Stimulated activated CD4-positive, alpha-beta T cell treated with anti-CD3 and anti-CD28 coated beads, TNF-alpha, amount 100 ng/mL, for 1 hour (primary cell): ENCODE results near the gene CEP112.

ENCODE experiments used
- DNase-seq, 3 donors: peaks; one replicate each; pipeline ENCODE4 v3.0.0-alpha.2; 2020; ENCODE audit warnings: low read depth in 3 of 3, low spot score in 1 of 3

Gene CEP112

DNA sequence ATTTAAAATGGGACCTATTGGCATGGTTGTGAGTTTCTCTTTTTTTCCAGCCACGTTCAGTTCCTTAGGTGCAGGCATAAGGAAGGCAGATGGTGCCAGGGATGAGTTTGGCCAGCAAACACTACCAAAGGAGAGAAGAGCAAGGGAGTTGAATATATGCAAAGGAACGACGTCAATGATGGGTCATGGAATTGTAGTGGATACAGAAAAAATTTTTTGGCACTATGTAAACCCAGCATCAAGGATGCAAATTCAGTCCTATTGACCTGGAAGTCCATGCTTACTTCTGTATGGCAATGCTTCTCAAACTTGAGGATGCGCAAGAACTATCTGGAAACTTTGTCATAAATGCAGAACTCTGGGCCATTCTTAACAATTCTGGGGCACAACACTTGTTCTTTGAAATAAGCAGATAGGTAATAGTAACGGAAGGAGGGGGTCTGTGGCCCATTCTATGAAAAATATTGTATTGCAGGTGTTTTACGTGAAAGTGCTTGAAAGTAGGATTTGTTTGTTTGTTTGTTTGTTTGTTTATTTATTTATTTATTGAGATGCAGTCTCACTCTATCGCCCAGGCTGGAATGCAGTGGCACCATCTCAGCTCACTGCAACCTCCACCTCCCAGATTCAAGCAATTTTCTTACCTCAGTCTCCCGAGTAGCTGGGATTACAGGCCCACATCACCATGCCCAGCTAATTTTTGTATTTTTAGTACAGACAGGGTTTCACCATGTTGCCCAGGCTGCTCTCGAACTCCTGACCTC lies 19.3 kb upstream of the CEP112 start:
- DNase-seq = no peak

DNA sequence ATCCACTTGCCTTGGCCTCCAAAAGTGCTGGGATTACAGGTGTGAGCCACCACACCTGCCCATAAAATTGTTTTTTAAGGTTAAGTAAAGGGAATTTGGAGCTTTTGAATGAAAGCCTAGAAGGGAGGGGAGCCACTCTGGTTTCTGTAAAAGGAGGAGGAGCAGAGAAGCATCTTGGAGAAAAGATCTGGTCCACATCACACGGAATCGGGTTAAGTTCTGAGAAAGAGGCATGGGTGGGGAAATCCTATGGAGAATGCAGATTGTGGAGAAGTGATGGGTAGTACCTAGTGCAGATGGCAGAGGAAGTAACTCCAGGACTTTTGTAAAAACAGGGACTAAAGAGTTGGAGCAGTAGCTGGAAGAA lies 18.3 kb upstream of the CEP112 start:
- DNase-seq = no peak

DNA sequence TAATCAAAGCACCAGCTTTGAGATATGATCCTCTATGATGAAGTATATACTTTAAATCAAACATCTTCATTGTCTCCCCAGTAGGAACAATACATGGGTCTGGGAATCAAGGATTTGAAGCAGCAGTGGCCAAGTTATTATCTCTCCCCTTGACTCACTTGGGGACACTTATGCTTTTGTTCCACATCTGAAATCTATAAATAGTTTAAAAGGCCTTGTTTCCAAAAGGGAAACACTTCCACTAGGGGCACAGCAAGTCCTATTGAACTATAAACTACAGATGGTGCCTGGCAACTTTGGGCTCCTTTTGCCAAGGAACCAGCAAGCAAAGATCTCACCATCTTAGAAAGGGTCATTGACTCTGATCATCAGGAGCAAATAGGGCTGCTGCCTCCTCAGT lies 16.0 kb upstream of the CEP112 start:
- DNase-seq = no peak

DNA sequence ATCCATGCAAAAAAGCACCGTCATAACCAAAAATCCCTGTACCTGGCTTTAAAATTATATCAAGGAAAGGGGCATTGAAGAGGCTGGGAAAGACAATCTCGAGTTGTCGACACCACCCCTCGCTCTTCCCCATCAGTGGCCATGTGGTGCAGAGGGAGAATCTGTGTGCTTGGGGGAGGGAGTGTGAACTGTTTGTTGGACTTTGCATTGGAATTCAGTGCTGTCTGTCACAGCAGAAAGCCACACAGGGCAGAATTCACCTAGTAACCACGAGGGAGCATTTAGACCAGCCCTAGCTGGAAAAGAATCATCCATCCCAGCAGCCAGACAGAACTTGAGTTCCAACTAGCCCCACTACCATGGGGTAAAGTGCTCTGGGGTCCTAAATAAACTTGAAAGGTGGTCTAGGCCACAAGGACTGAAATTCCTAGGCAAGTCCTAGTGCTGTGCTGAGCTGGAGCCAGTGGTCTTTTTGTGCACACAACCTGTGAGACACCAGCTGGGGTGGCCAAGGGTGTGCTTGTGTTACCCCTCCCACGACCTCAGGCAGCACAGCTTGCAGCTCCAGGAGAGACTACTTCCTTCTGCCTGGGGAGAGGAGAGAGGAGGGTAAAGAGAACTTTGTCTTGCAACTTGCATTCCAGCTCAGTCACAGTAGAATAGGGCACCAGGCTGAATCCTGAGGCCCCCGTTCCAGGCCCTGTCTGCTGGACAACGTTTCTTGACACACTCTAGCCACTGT lies 11.5 kb upstream of the CEP112 start:
- no peak for DNase-seq

DNA sequence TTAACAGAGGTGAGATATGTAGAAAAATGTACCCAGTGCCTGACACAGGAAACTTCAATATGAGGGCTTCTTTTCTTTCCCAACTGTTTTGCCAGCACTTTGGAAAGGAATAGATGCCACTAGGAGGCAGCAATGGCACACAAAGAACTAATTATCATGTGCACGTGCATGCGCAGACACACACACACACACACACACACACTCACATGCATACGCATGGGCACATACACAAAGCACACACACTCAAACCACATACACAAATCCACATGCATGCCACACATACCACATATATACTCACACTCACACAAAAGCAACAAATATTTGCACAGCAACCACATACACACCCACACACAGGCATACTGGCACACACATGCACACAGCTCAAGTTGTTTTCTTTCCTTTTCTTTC lies 8.8 kb upstream of the CEP112 start:
- DNase-seq = peak in 1 of 3 donors; percentile 20

DNA sequence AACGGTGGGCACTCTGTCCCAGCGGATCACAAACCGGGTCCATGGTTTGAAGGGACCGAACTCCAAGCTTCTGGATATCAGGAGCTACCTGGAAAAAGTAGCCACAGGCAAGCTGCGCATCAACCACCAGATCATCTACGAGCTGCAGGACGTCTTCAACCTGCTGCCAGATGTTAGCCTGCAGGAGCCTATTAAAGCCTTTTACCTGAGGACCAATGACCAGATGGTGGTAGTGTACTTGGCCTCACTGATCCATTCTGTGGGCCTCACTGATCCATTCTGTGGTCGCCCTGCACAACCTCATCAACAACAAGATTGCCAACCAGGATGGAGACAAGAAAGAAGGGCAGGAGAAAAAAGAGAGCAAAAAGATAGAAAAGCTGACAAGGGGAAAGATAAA lies 6.3 kb upstream of the CEP112 start:
- no peak for DNase-seq

DNA sequence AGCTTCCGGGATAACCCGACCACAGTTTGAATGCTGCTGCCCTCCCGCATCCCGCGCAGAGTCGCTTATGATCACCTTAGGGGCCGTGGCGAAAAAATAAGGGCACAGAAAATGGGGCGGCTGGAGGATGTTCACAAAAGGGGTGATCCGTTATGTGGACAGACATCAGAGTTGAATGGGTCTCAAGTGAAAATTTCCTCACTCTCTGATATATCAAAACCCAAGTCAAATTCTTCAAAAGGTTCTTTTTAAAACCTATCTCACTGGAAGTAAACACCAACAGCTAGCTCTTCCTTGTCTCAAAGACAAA lies 400 bp upstream of the CEP112 start:
- DNase-seq = no peak

DNA sequence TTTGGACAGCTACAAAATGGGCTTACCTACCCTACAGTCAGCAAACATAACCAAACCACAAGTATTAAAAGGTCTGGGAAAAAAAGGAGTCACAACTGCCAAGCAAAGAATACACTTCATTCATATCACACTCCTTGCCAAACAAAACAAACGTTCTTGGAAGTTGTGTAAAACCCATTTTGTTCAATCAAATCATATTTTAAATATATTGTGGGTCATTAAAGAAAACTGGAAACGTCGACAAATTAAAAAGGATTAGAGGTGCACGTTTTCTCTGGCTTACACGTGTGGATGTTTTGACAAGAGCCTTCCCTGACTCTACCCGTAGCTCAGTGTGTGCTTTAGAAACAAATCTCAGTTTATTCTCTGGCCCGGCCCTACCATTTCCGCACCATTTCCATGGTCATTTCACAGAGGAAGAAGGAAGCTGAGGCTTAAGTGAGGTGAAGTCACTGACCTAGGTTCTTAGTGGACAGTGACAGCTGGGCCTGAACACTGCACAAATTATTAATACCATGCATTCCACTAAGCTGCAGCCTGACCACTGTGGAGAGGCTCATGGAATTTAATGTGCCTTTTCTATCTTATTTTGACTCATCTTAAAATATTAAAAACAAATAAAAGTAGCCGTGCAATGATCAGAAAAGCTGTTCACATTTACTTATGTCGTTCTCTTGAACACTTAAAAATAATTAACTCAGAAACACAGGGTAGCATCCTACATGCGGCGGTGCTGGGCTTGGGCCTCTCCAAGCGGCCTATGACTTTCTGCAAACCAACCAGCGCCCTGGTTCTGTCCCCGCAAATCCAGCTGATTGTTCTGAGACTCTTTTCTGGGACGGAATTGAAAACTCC lies 968 bp downstream of the CEP112 start:
- no peak for DNase-seq

DNA sequence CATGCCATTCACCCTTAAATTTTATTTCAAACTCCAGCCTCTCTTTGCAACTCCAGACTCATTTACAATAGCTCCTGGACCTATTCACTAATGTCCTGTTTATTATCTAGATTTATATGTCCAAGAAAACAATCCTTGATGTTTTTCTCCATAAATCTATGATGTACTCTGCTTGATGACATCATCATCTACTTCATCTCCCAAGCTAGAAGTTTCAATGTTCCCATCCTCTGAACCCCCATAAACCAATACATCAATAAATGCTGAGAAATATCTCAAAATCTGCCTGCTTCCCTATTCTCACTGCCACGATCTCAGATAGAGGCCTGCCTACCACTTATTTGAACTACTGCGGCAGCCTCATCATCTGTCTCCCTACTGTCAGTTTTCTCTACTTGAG lies 4.2 kb downstream of the CEP112 start:
- DNase-seq = no peak

DNA sequence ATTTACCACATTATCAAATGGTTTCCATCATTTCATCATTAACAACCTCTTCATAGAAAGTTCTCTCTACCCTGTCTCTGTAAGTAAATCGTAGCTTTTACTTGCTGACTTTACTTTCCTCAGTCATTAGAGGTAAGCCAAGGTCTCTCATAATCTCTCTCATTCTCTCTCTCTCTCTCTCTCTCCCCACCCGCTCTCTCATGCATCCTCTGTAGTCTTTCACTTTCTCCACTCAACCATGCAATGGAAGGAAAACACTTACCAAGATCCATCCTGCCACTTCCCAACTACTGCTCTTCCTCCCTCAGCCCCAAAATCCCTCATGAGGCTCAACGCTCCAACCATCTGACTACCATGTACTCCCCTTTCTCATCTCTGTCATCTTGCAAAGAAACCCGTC lies 6.1 kb downstream of the CEP112 start:
- DNase-seq = no peak

DNA sequence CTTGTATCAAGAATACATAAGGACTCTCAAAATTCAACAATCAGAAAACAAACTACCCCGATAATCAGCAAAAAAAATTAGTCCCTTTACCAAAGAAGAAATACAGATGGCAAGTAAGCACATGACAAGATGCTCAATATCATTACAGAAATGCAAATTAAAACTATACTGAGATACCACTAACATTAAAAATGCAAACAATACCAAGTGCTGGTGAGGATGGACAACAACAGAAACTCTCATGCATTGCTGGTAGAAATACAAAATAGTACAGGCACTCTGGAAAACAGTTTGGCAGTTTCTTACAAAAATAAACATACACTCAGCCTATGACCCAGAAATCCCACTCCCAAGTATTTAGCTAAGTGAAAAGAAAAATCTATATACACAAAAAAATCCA lies 7.5 kb downstream of the CEP112 start:
- DNase-seq = no peak

DNA sequence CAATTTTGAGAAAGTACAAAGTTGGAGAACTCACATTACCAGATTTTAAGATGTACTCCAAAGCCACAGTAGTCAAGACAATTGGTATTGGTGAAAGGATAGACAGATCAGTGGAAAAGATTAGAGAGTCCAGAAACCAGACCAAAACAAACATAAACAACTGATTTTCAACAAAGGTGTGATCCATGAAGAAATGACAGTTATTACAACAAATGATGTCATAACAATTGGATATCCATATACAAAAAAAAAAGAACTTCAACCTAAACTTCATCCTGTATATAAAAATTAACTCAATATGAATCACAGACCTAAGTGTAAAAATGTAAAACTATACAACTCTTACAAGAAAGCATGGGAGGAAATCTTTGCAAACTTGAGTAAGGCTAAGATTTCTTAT lies 8.4 kb downstream of the CEP112 start:
- DNase-seq = no peak

DNA sequence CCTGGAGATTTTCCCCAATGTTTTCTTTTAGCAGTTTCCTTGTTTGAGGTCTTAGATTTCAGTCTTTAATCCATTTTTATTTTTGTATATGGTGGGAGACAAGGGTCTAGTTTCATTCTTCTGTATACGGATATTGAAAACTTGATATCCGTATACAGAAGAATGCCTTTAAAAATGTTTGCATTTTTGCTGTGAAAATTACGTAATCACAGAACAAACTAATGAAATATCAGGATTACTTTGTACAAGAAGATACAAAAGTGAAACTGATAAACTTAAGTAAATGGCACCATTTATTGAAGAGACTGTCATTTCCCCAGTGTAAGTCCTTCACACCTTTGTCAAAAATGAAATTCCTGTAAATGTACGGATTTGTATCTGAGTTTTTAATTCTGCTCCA lies 13.3 kb downstream of the CEP112 start:
- no peak for DNase-seq

DNA sequence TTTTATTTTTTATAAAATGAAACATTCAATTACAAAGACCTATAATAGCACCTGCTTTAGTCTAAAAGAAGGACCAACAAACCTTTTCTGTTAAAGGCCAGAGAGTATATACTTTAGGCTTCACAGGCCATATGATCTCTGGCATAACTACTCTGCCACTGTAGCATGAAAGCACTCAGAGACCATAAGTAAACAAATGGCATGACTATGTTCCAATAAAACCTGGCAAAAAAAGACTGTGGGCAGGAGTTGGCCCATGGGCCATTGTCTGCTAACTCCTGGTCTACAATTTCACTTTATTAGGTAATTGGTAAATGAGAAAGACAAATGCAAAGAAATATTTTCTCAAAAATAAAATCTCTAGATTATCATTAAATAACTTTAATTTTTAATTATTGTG lies 14.9 kb downstream of the CEP112 start:
- DNase-seq = no peak

DNA sequence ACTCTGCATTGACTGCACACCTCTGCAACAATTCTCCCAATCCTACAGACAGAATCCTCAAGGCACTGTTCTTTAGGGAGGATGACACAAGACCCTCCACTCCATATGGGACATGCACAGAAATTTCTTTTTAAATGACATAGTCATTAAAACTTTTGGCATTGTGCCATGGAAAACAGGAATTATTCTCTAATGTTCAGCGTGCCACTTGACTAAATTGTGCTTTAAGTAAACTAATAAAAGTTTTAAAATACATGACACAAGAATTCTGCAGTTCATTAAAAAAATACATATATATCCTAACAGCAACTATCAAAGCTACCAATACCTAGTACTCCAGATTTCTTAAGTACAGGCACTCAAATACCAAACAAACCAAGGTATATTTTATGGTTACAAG lies 16.0 kb downstream of the CEP112 start:
- DNase-seq = no peak

DNA sequence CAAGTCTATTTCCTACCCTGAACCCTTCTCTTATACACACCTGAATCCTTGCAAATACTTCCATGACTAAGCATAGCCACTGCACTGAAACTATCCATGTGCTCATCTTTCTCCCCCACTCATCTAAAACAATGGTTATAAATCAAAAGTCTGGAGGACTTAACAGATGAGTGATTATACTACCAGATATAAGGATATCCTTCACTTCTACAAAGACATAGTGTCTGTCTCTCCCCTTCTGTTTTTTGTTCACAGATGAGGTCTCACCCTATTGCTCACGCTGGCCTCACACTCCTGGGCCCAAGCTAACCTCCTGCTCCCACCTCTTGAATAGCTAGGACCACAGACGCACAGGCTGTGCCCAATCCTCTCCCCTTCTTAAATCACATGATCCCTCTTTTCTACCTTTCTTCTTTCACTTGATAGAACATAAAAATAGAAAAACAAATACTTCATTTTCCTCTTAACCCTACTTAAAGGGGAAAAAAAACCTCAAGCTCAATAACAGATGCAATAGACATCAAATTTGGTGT lies 19.2 kb downstream of the CEP112 start:
- DNase-seq = no peak

DNA sequence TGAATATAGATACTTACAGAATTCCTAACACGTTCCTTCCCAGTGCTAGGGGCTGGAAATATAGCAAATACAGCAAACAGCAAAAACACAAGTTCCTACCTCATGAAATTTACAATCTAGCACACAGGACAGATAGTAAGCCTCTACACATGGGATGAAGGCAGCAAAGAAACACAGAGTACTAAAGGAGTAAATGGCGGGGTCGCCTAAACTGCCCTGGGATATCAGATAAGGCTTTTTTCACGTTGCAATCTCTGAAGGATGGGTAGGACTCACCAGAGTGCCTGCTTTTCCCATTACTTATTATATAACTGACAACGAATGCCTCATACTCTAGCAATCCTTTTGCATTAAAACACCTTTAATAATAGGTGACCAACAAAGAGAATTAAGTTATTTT lies 19.8 kb downstream of the CEP112 start:
- no peak for DNase-seq

DNA sequence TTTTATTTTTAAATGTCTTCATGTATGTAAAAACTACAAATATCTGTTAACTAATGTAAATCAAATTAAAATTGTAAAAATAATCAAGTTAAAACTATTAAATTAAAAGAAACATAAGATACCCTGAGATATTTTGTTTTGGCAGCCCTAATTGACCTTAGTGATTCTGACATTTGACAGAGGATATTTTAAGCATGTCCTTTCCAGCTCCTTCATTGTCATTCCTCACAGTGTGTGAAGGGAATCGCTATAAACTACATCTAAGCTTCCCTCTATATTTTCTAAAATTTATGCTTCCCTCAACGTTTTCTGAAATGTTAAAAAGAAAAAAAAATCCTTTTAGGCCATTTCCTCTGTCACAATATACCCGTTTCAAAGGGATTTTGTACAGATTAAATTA lies 20.2 kb downstream of the CEP112 start:
- no peak for DNase-seq

DNA sequence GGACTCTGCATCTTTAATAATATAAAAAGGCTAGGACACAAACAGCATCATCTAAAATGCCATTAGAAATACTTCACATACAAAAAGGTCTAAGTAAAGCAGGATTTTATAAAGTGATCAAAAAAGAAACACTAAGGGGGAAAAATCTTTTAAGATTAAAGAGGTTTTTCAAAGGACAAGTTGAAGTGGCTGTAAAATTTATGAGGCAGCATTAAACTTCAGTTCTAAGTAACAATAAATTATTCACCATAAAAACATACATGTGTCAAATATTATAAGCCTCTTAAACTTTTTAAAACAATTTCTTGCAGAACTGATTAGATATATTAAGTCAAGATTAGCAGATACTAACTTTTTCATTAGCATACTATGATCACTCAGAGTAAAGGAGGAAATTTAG lies 20.8 kb downstream of the CEP112 start:
- DNase-seq = no peak

DNA sequence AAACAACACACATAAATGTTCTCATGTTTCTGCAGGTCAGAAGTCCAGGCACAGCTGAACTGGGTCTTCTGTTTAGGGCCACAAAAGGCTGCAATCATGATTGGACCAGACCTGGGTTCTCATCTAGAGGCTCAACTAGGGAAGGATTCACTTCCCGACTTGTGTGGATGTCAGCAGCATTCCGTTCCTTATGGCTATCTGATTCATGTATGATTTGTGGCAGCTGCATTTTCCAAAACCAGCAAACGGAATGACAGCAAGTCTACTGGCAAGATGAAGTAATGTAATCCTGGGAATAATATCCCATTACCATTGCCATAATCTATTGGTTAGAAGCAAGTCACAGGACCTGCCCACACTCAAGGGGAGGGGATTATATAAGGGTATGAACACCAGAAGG lies 22.1 kb downstream of the CEP112 start:
- DNase-seq = no peak

DNA sequence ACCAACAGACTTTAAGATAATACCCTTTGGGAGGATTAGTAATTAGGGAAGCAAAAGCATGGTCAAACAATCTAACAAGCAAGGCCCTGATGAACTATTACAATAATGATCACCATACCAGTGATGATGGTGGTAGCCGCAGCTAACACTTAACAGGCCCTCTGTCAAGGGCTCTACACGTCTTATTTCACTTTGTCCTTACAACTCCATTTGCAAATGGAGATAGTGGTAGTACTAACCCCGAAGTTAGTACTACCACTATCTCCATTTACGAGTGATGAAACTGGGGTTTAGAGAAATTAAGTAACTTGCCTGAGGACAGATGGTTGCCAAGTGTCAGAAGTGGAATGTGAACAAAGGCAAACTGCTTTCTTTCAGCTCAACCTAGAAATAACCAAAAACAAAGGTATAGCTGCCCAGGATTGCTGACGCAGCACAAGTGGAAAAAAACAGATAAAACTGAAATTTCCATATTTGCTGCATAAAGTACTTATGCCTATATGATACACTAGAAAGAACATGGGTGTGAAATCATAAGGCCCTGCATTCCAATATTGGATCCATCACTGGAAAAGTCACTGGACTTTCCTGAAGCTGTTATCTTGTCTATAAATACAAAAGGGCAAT lies 24.6 kb downstream of the CEP112 start:
- no peak for DNase-seq
